NOMO-1 treated with DMSO at 0.1 percent for 48 hours (cell line): Measurements from ENCODE around the gene CPLX1.
"Not testable (repeated sequence)": the region's sequence is repeated elsewhere in the genome, so short reads cannot be mapped to it uniquely, and the experiment has no call there.

ENCODE experiments used
- DNase-seq: peaks from one replicate; lab custom pipeline; 2025; ENCODE audit not compliant: unreplicated experiment; lab: John Stamatoyannopoulos, UW

CPLX1 gene

GRCh38 chr4:779555-779954, 46.4 kb downstream of the CPLX1 start:
- DNase-seq = no peak

GRCh38 chr4:777520-778262, 48.2 kb downstream of the CPLX1 start:
- DNase-seq = no peak

GRCh38 chr4:776743-777441, 49.0 kb downstream of the CPLX1 start:
- DNase-seq = no peak

GRCh38 chr4:775485-775884, 50.4 kb downstream of the CPLX1 start:
- not testable (repeated sequence) for DNase-seq

- not testable (repeated sequence) for DNase-seq
These were observed 51.4 kb downstream of the CPLX1 start for GRCh38 chr4:774419-775092.

GRCh38 chr4:773214-773613, 52.7 kb downstream of the CPLX1 start:
- DNase-seq = no peak

GRCh38 chr4:772776-773175, 53.2 kb downstream of the CPLX1 start:
- no peak for DNase-seq

GRCh38 chr4:772118-772517, 53.8 kb downstream of the CPLX1 start:
- no peak for DNase-seq

- no peak for DNase-seq
These were observed 54.5 kb downstream of the CPLX1 start for GRCh38 chr4:771464-771863.

- DNase-seq = no peak
These were observed 55.9 kb downstream of the CPLX1 start for GRCh38 chr4:770022-770421.

GRCh38 chr4:769511-769910, 56.4 kb downstream of the CPLX1 start:
- DNase-seq = no peak

GRCh38 chr4:768995-769394, 56.9 kb downstream of the CPLX1 start:
- no peak for DNase-seq

- DNase-seq = no peak
These were observed 57.9 kb downstream of the CPLX1 start for GRCh38 chr4:768076-768475.

- DNase-seq = no peak
These were observed 59.2 kb downstream of the CPLX1 start for GRCh38 chr4:766559-767283.

- DNase-seq = no peak
These were observed 59.8 kb downstream of the CPLX1 start for GRCh38 chr4:766152-766515.

- no peak for DNase-seq
These were observed 61.3 kb downstream of the CPLX1 start for GRCh38 chr4:764405-765169.

GRCh38 chr4:763922-764321, 62.0 kb downstream of the CPLX1 start:
- no peak for DNase-seq

GRCh38 chr4:763191-763810, 62.6 kb downstream of the CPLX1 start:
- DNase-seq = no peak

- no peak for DNase-seq
These were observed 63.4 kb downstream of the CPLX1 start for GRCh38 chr4:762211-763190.
